ENCODE results near the gene SLC5A12.

The SLC5A12 gene

DNA sequence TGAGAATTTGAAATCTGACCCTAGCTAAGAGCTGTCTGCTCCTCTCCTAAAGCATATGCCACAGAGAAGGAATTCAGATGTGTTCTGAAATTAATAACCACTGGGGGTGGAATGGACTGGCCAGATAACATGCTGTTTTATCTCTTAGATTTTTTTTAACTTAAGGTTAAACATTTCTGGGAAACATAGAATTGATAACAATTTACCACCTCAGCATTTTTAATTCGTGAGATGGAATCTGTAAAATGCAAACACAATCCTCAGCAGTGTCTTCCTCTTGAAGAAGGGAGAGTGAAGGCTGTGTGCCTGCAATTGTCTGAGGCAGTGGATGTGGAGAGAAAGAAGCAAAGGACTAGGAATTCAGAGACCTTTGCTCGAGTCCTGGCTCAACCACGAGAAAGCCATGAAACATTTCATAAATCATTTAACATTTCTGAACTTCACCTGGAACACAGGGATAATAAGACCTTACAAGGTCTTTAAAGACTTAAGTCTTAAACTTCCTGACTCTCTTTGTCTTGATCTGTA lies at the start of gene SLC5A12:
TSS of gene SLC5A12 (minus strand) at position 113 of the 528 bp plus-strand sequence. CDS start 346 bp downstream, outside the sequence.
- no peak for DNase-seq (ENCODE audit: low read depth)

- DNase-seq (ENCODE audit: low read depth), result no peak
These were observed 47.2 kb upstream of the SLC5A12 start for GRCh38 chr11:26769027-26769426.

GRCh38 chr11:26767060-26767459 lies 45.2 kb upstream of the SLC5A12 start:
- no peak for DNase-seq (ENCODE audit: low read depth)

GRCh38 chr11:26765323-26765722 lies 43.5 kb upstream of the SLC5A12 start:
- DNase-seq (ENCODE audit: low read depth), result no peak

- no peak for DNase-seq (ENCODE audit: low read depth)
These were observed 43.0 kb upstream of the SLC5A12 start for GRCh38 chr11:26764825-26765224.

DNA sequence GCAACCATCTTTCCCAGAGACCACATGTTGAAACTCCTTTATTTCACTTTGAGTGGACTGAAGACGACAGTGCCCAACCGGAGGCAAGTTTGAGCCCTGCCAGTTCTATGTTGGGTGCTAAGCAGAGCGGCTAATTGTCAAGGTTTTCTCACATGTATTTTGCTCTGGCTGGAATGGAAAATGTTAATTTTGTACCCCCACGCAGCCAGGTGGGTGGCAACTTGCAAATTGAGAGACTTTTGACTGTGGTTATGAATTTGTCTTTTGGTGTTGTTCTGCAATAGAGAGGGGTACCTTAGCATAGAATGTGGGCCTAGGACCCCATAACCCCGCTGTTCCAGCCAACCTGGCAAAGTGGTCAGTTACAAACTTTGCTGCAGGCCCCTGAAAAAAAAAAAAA lies 42.5 kb upstream of the SLC5A12 start:
- no peak for DNase-seq (ENCODE audit: low read depth)

DNA sequence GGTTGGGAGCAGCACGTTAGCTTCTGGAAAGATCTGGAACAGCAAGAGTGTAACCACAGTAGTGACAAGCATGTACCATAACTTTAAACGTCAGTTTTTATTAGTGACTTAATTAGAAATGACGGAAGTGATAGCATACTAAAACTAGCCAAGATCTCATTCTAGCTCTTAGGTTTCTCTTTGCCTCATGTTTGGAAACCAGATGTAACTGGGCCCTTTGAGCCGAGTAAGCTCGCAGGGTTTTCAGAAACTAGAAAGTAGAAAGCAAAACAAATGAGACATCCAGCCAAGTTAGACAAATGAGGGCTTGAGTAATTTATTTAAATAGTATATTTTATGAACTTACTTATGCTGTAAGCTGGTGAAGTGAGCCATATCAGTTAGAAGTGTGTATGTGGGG lies 40.2 kb upstream of the SLC5A12 start:
- DNase-seq (ENCODE audit: low read depth), result no peak

- no peak for DNase-seq (ENCODE audit: low read depth)
These were observed 39.5 kb upstream of the SLC5A12 start for GRCh38 chr11:26761361-26761809.

GRCh38 chr11:26757995-26758394 lies 36.1 kb upstream of the SLC5A12 start:
- DNase-seq (ENCODE audit: low read depth), result no peak

GRCh38 chr11:26755762-26756161 lies 33.9 kb upstream of the SLC5A12 start:
- DNase-seq (ENCODE audit: low read depth), result no peak

- no peak for DNase-seq (ENCODE audit: low read depth)
These were observed 32.1 kb upstream of the SLC5A12 start for GRCh38 chr11:26753723-26754504.

DNA sequence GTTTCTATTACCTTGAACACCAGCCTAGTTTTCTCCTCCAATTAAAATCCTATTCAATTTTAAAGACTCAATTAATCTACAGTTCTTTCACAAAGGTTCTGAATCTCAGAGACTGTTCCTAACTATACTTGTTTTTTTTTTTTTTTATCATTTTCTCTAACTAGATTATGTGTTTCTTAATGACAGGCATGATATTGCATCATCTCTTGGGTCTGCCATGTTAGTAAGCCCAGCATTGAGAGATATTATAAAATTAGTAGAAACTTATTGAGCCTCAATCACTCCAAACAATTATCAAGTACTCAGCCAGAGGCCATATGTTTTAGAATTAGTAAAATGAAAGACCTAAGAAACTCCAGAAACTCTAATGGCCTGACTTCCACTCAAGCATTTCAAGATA lies 28.1 kb upstream of the SLC5A12 start:
- no peak for DNase-seq (ENCODE audit: low read depth)

- no peak for DNase-seq (ENCODE audit: low read depth)
These were observed 21.8 kb upstream of the SLC5A12 start for GRCh38 chr11:26743622-26744021.

DNA sequence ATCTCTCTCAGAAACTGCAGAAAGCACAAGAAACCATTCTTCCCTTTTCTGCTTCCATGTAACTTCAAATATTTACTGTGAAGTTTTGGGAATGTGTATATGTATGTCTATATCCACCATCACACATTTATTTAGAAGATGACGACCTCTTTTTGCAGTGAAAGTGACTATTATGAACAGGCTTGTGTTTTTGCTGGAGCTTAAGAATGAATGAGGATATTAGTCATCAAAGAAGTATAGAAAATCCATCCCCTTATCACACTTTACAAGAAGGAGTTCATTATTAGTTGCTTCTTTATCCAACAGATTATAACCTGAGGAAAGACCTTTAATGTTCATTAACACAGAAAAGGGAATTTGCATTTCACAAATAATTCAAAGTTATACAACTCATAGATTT lies 21.1 kb upstream of the SLC5A12 start:
- no peak for DNase-seq (ENCODE audit: low read depth)

DNA sequence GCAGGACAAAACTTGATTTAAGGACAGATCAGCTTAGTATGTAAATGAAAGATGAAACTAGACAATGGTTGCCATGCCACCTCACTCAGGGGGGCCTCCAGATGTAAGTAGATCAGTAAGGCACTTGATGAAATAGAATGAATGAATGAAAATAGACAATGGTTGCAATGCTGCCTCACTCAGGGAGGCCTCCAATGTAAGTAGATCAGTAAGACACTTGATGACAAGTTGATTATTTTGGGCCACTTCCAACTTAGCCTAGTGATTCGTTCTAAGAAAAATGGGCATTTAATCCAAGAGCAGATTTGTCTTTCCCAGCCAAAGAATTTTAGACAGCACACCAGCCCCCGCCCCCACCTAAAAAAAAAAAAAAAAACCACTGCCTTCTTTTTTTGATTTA lies 19.2 kb upstream of the SLC5A12 start:
- DNase-seq (ENCODE audit: low read depth), result no peak

DNA sequence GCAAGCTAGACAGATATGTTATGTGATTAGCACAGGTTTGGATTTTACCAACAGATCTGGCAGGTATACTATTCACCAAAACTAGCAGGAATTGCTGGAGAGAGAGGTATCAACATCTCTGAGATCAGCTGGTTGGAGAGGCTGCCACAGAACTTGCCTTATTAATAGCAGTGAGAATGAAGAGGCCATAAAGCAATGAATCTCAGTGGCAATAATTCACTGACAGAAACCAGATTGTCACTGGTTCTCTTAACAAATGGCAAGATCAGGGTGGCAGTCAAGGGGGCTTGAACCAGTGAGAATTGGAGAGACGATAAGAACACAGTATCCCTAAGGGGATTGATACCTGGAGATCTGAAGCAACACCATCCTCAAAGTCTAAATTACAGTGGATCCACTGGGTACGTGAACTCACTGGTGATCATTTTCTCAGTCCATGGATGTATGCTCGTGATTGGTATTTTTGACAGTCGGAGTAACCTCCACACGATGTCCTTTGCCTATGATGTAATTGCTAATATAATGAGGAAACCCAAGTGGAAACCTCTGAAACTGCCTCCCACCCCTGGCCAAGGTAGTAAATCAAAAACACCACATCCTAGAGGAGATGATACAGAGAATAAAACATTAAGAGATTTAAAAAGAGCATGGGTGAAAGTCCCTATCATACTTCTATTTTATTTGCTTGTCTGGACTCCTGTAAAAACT lies 17.7 kb upstream of the SLC5A12 start:
- DNase-seq (ENCODE audit: low read depth), result no peak

- no peak for DNase-seq (ENCODE audit: low read depth)
These were observed 12.8 kb upstream of the SLC5A12 start for GRCh38 chr11:26734691-26735090.

DNA sequence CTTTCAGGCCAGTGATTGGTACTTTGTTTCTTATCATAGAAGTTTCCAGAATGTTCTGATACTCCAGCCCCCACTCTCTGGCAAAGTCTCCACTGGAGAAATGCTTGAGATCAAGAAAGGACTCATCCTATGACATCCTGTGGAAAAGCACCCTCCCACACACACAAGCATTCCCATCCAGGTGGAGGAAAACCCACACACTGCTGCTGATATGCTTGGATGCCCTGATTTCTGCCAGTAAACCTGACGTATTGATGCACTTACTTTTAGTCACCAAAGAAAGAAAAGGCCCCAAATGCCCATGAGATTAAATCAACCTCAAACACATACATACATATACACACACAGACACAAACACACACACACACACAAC lies 9.2 kb upstream of the SLC5A12 start:
- no peak for DNase-seq (ENCODE audit: low read depth)

GRCh38 chr11:26730414-26731083 lies 8.7 kb upstream of the SLC5A12 start:
- DNase-seq (ENCODE audit: low read depth), result no peak

DNA sequence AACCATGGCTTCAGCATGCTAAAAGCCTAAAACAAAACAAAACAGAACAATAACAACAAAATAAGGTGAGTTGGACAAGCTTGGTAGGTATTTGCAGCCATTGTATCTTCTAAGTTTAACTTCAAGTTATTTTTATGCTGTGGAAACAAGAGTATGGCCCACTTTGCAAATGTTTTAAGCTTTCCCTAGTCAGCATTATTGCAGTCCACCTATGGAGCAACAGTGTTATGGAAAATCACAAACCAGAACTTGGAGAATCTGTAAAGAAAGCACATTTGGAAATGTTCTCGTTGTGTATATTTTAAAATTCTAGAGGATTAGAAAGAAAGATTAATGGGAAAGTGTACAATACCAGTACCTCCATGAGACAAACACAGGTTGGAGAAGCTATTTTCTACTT lies 7.4 kb upstream of the SLC5A12 start:
- no peak for DNase-seq (ENCODE audit: low read depth)

DNA sequence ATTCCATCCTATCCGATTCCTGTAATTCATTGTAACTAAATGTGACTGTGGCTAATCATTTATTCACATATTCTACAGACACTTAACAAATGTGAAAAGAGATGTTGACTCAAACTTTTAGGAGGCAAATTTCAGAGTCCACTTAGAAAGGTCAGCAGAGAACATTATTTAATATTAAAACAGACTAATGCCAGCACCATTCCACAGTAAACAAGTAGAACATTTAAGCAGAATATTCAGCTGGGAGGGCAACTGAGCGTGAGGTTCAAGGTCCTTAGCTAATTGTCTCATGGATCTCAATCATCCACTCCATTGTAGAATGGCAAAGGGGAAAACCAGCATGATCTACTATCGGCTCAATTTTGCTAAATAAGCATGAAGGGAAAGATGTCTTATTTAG lies 5.1 kb upstream of the SLC5A12 start:
- DNase-seq (ENCODE audit: low read depth), result no peak

DNA sequence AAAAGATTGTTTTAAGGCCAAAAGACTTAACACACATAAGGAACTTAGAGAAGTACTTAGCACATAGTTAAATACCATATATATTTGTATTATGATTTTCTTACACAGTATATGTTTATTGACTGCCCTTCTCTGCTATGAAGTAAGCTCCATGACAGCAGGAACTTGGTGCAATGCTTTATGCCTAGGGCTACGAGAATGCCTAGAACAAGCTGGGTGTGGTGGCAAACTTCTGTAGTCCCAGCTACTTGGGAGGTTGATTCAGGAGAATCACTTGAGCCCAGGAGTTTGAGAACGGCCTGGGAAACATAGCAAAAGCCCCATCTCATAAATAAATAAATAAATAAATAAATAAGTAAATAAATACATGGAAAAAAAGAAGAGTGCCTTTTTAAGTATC lies 1.9 kb downstream of the SLC5A12 start:
- DNase-seq (ENCODE audit: low read depth), result no peak
